ENCODE measurements around the gene BRPF3. TPM values are rescaled to one million over a fixed set of nuclear protein-coding genes. Genes with fewer than 3 reads are reported as not detected.

BRPF3 gene
- total RNA-seq, 1 experiment from 2014 or later: 41.4 TPM

DNA sequence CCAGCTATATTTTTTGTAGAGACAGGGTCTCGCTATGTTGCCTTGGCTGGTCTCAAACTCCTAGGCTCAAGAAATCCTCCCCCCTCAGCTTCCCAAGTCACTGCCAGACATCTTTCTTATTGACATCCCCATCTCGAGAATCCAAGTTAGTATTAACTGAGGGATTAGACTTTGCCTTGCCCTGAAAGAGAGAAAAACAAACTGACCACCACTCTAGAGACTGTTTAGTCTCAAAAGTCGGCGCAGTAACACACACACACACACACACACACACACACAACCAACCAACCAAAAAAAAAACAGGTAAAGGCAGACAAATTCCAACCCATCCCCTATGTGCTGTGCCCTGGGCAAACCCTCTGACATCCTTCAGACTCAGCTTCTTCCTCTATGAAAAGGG lies 46.1 kb downstream of the BRPF3 start:
- no peak overlapping the region for H3K4me3 ChIP-seq (ENCODE audit: low read depth, low read length)
- no peaks in the 10 kb centered on the region for H3K9me3 ChIP-seq
- peaks cover 19% of the 10 kb centered on the region for H3K4me1 ChIP-seq
- no peaks in the 10 kb centered on the region for H3K27me3 Mint-ChIP-seq (ENCODE audit: insufficient read depth, unreplicated experiment)
- no peaks in the 10 kb centered on the region for H3K36me3 ChIP-seq (ENCODE audit: control insufficient read depth, insufficient read depth, low read length)
- DNase-seq: no peak
- H3K36me3 Mint-ChIP-seq (ENCODE audit: insufficient read depth, unreplicated experiment): no peaks in the 10 kb centered on the region
- H3K4me3 Mint-ChIP-seq (ENCODE audit: unreplicated experiment): no peak overlapping the region
- no peaks in the 10 kb centered on the region for H3K27me3 ChIP-seq (replicated peaks; ENCODE audit: control insufficient read depth, insufficient read depth, low read length)
- TF ChIP-seq, protein P1, sequence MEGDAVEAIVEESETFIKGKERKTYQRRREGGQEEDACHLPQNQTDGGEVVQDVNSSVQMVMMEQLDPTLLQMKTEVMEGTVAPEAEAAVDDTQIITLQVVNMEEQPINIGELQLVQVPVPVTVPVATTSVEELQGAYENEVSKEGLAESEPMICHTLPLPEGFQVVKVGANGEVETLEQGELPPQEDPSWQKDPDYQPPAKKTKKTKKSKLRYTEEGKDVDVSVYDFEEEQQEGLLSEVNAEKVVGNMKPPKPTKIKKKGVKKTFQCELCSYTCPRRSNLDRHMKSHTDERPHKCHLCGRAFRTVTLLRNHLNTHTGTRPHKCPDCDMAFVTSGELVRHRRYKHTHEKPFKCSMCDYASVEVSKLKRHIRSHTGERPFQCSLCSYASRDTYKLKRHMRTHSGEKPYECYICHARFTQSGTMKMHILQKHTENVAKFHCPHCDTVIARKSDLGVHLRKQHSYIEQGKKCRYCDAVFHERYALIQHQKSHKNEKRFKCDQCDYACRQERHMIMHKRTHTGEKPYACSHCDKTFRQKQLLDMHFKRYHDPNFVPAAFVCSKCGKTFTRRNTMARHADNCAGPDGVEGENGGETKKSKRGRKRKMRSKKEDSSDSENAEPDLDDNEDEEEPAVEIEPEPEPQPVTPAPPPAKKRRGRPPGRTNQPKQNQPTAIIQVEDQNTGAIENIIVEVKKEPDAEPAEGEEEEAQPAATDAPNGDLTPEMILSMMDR (IDR thresholded peaks at IDR 0.05; ENCODE audit: insufficient read depth in 1 of 2, low read depth in 1 of 2, low read length in 1 of 2, severe bottlenecking in 1 of 2, unreplicated experiment in 1 of 2): no peak
- ChIA-PET CTCF (interaction anchor here (0.7 to 1.2 kb wide), 2 partner anchors 60 to 525 kb away, joined by 3 read pairs; no protein-coding TSS in a partner anchor), POLR2A (no interaction called here)
- no peak overlapping the region for H3K27ac Mint-ChIP-seq (ENCODE audit: unreplicated experiment)
- no TSS peak for BruUV-seq (replicated peaks)
- intact Hi-C loops (cut with micrococcal nuclease; ENCODE audit: unreplicated experiment): no loop called here
- H3K4me1 Mint-ChIP-seq (ENCODE audit: low read depth, unreplicated experiment): peaks cover 43% of the 10 kb centered on the region
- no peaks in the 10 kb centered on the region for H3K9me3 Mint-ChIP-seq (ENCODE audit: unreplicated experiment)

DNA sequence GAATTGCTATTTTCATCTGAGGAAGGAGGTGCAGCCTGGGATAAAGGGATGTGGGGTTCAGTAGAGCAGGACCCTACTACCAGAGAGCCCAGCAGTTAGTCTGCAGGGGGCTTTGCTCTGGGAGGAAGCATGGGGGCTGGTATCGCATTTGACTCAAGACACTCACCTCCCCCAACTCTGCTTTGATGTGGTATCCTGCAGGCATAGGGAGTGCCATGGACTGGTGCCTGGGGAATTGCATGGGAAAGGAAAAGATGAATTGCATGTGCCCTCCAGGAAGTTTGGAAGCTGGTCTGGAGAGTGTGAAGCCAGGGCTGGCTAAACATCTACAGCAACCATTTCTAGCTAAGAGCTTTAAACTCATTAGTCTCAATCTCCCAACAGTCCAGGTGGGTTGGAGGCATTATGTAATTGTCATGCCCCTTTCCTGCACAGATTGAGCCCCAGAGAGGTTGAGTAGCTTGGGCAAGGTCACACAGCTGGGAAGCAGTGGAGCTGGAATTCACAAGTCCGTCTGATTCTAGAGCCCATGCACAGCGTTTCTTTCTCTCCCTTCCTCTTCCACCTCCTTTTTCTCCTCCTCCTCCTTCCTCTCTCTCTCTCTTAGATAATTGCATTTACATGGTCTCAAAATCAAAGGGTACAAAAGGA lies 47.1 kb downstream of the BRPF3 start:
- BruUV-seq (replicated peaks): no TSS peak
- Histone ChIP-seq H3K4me1 (peaks cover 19% of the 10 kb centered on the region), H3K36me3 (ENCODE audit: control insufficient read depth, insufficient read depth, low read length) (no peaks in the 10 kb centered on the region), H3K27me3 (replicated peaks; ENCODE audit: control insufficient read depth, insufficient read depth, low read length) (no peaks in the 10 kb centered on the region), H3K9me3 (no peaks in the 10 kb centered on the region), H3K4me3 (ENCODE audit: low read depth, low read length) (no peak overlapping the region)
- no peak for DNase-seq
- CTCF ChIA-PET: interaction anchor here (1.2 kb wide), 1 partner anchor 58 kb away, joined by 3 read pairs; no protein-coding TSS in a partner anchor
- H3K27me3 Mint-ChIP-seq (ENCODE audit: insufficient read depth, unreplicated experiment): no peaks in the 10 kb centered on the region
- H3K36me3 Mint-ChIP-seq (ENCODE audit: insufficient read depth, unreplicated experiment): no peaks in the 10 kb centered on the region
- no peaks in the 10 kb centered on the region for H3K9me3 Mint-ChIP-seq (ENCODE audit: unreplicated experiment)
- TF ChIP-seq, protein P1 (IDR thresholded peaks at IDR 0.05; ENCODE audit: insufficient read depth in 1 of 2, low read depth in 1 of 2, low read length in 1 of 2, severe bottlenecking in 1 of 2, unreplicated experiment in 1 of 2): no peak
- no peak overlapping the region for H3K27ac Mint-ChIP-seq (ENCODE audit: unreplicated experiment)
- intact Hi-C loops (cut with micrococcal nuclease; ENCODE audit: unreplicated experiment): no loop called here
- H3K4me1 Mint-ChIP-seq (ENCODE audit: low read depth, unreplicated experiment): peaks cover 43% of the 10 kb centered on the region
- POLR2A ChIA-PET: no interaction called here
- no peak overlapping the region for H3K4me3 Mint-ChIP-seq (ENCODE audit: unreplicated experiment)

- peaks cover 19% of the 10 kb centered on the region for H3K4me1 ChIP-seq
- POLR2A ChIA-PET: no interaction called here
- Mint-ChIP-seq H3K9me3 (ENCODE audit: unreplicated experiment) (no peaks in the 10 kb centered on the region), H3K36me3 (ENCODE audit: insufficient read depth, unreplicated experiment) (no peaks in the 10 kb centered on the region), H3K4me3 (ENCODE audit: unreplicated experiment) (no peak overlapping the region), H3K27ac (ENCODE audit: unreplicated experiment) (peak overlapping the region; percentile 63), H3K4me1 (ENCODE audit: low read depth, unreplicated experiment) (peaks cover 41% of the 10 kb centered on the region), H3K27me3 (ENCODE audit: insufficient read depth, unreplicated experiment) (no peaks in the 10 kb centered on the region)
- no TSS peak for BruUV-seq (replicated peaks)
- CTCF ChIA-PET: no interaction called here
- H3K4me3 ChIP-seq (ENCODE audit: low read depth, low read length): no peak overlapping the region
- no peaks in the 10 kb centered on the region for H3K27me3 ChIP-seq (replicated peaks; ENCODE audit: control insufficient read depth, insufficient read depth, low read length)
- H3K36me3 ChIP-seq (ENCODE audit: control insufficient read depth, insufficient read depth, low read length): no peaks in the 10 kb centered on the region
- intact Hi-C loops (cut with micrococcal nuclease; ENCODE audit: unreplicated experiment): no loop called here
- peak; percentile 52 to 81 for DNase-seq
- no peaks in the 10 kb centered on the region for H3K9me3 ChIP-seq
- TF ChIP-seq, protein P1 (IDR thresholded peaks at IDR 0.05; ENCODE audit: insufficient read depth in 1 of 2, low read depth in 1 of 2, low read length in 1 of 2, severe bottlenecking in 1 of 2, unreplicated experiment in 1 of 2): no peak
These were observed 48.2 kb downstream of the BRPF3 start for GRCh38 chr6:36244641-36245280.
